GM12874 (cell line): ENCODE data around the gene ST6GALNAC2.

Source experiments
- CTCF ChIP-seq: IDR thresholded peaks from 2 replicates; pipeline ENCODE4 v1.5.1; 2011; ENCODE audit warnings: low read depth, mild to moderate bottlenecking, control low read depth, low read length, moderate library complexity; ENCODE audit not compliant: insufficient read depth

The ST6GALNAC2 gene

GRCh38 chr17:76625496-76625895 lies 39.8 kb upstream of the ST6GALNAC2 start:
- no peak for TF ChIP-seq CTCF

GRCh38 chr17:76623271-76624146 lies 37.8 kb upstream of the ST6GALNAC2 start:
- TF ChIP-seq CTCF = peak; percentile 94

- no peak for TF ChIP-seq CTCF
These were observed 32.2 kb upstream of the ST6GALNAC2 start for GRCh38 chr17:76617838-76618237.

GRCh38 chr17:76614912-76615617 lies 29.4 kb upstream of the ST6GALNAC2 start:
- TF ChIP-seq CTCF = no peak

- TF ChIP-seq CTCF = no peak
These were observed 27.6 kb upstream of the ST6GALNAC2 start for GRCh38 chr17:76612977-76613851.

GRCh38 chr17:76612465-76612864 lies 26.8 kb upstream of the ST6GALNAC2 start:
- no peak for TF ChIP-seq CTCF

- TF ChIP-seq CTCF = no peak
These were observed 26.1 kb upstream of the ST6GALNAC2 start for GRCh38 chr17:76611758-76612157.
